DOHH2 (cell line): ENCODE results near the gene GPR22.

ENCODE experiments used
- EZH2phosphoT487 ChIP-seq: fragments of 200-600 bp; sonication (generic); IDR thresholded peaks from 2 replicates; pipeline ENCODE4 v1.6.1; 2017; ENCODE audit warnings: borderline replicate concordance, mild to moderate bottlenecking, antibody characterized with exemption, low read length, moderate library complexity, mixed read lengths
- TF ChIP-seq, protein P1 (sequence below): fragments of 200-600 bp; sonication (generic); IDR thresholded peaks from one replicate; pipeline ENCODE4 v1.5.1; 2014; ENCODE audit warnings: antibody characterized with exemption, mild to moderate bottlenecking, low read depth, low read length; ENCODE audit not compliant: poor library complexity, severe bottlenecking

DNA sequence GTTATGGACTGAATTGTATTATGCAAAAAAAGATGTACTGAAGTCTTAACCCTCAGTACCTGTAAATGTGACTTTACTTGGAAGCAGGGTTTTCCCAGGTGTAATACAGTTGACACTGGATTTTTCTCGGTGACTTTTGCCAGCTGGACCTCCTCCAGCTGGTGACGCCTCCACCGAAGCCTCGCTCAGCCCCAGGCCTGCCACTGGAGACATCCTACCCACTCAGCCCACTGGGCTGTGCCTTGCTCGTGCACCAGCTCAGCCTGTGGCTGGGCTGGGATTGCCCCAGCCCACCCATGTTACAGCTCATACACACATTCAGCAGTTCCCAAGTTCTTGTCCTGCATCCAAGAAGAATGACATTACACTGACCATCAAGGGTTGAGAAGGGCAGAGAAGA lies 42.4 kb upstream of the GPR22 start:
- TF ChIP-seq, protein P1, sequence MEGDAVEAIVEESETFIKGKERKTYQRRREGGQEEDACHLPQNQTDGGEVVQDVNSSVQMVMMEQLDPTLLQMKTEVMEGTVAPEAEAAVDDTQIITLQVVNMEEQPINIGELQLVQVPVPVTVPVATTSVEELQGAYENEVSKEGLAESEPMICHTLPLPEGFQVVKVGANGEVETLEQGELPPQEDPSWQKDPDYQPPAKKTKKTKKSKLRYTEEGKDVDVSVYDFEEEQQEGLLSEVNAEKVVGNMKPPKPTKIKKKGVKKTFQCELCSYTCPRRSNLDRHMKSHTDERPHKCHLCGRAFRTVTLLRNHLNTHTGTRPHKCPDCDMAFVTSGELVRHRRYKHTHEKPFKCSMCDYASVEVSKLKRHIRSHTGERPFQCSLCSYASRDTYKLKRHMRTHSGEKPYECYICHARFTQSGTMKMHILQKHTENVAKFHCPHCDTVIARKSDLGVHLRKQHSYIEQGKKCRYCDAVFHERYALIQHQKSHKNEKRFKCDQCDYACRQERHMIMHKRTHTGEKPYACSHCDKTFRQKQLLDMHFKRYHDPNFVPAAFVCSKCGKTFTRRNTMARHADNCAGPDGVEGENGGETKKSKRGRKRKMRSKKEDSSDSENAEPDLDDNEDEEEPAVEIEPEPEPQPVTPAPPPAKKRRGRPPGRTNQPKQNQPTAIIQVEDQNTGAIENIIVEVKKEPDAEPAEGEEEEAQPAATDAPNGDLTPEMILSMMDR: no peak
- no peak for TF ChIP-seq EZH2phosphoT487
